Measurements from ENCODE around the gene TMEM69. TPM values are rescaled to one million over a fixed set of nuclear protein-coding genes. Genes with fewer than 3 reads are reported as not detected.

TMEM69 gene, protein sequence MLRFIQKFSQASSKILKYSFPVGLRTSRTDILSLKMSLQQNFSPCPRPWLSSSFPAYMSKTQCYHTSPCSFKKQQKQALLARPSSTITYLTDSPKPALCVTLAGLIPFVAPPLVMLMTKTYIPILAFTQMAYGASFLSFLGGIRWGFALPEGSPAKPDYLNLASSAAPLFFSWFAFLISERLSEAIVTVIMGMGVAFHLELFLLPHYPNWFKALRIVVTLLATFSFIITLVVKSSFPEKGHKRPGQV
- 10 to 100 TPM; 13.8 to 27.7 (median 19.3) TPM for total RNA-seq

GRCh38 chr1:45687754-45688740 lies at the start of gene TMEM69:
TSS of gene TMEM69 (plus strand) at chr1:45688181. CDS start at chr1:45691069, 2,888 bp downstream.
- Histone ChIP-seq H3K36me3 (peaks cover 11% of the 10 kb centered on the region), H3K27ac (peak within 1 kb of the TSS; percentile 98), H3K4me3 (peak within 1 kb of the TSS; percentile 91), H3K4me1 (peaks cover 41% of the 10 kb centered on the region), H3K9me3 (no peaks in the 10 kb centered on the region), H3K27me3 (no peaks in the 10 kb centered on the region)
- TF ChIP-seq POLR2AphosphoS5 (IDR thresholded peaks at IDR 0.05) (peak in 2 of 3 donors; percentile 45 to 69), EP300 (IDR thresholded peaks at IDR 0.05) (no peak), POLR2A (IDR thresholded peaks at IDR 0.05) (no peak)
- TF ChIP-seq, protein P1, sequence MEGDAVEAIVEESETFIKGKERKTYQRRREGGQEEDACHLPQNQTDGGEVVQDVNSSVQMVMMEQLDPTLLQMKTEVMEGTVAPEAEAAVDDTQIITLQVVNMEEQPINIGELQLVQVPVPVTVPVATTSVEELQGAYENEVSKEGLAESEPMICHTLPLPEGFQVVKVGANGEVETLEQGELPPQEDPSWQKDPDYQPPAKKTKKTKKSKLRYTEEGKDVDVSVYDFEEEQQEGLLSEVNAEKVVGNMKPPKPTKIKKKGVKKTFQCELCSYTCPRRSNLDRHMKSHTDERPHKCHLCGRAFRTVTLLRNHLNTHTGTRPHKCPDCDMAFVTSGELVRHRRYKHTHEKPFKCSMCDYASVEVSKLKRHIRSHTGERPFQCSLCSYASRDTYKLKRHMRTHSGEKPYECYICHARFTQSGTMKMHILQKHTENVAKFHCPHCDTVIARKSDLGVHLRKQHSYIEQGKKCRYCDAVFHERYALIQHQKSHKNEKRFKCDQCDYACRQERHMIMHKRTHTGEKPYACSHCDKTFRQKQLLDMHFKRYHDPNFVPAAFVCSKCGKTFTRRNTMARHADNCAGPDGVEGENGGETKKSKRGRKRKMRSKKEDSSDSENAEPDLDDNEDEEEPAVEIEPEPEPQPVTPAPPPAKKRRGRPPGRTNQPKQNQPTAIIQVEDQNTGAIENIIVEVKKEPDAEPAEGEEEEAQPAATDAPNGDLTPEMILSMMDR (IDR thresholded peaks at IDR 0.05): peak; percentile 32 to 34
- peak; percentile 82 to 88 for DNase-seq (ENCODE audit: low spot score in 2 of 2)
- 1% methylated on average over 24 of the region's 24 CpGs for WGBS

GRCh38 chr1:45640293-45640692 lies 47.7 kb upstream of the TMEM69 start:
- H3K4me1 ChIP-seq: no peaks in the 10 kb centered on the region
- 82% methylated on average over 1 of the region's 1 CpG for WGBS
- no peak overlapping the region for H3K4me3 ChIP-seq
- H3K27ac ChIP-seq: no peak overlapping the region
- no peak for DNase-seq (ENCODE audit: low spot score in 2 of 2)
- no peaks in the 10 kb centered on the region for H3K9me3 ChIP-seq
- H3K36me3 ChIP-seq: peaks cover 72% of the 10 kb centered on the region
- no peaks in the 10 kb centered on the region for H3K27me3 ChIP-seq
- TF ChIP-seq EP300 (IDR thresholded peaks at IDR 0.05) (no peak), POLR2AphosphoS5 (IDR thresholded peaks at IDR 0.05) (no peak), POLR2A (IDR thresholded peaks at IDR 0.05) (no peak)
- TF ChIP-seq, protein P1 (IDR thresholded peaks at IDR 0.05): no peak

- Histone ChIP-seq H3K27ac (no peak overlapping the region), H3K36me3 (peaks cover 60% of the 10 kb centered on the region), H3K4me1 (no peaks in the 10 kb centered on the region), H3K4me3 (no peak overlapping the region), H3K9me3 (no peaks in the 10 kb centered on the region), H3K27me3 (no peaks in the 10 kb centered on the region)
- TF ChIP-seq EP300 (IDR thresholded peaks at IDR 0.05): no peak
- no peak for TF ChIP-seq POLR2A (IDR thresholded peaks at IDR 0.05)
- TF ChIP-seq POLR2AphosphoS5 (IDR thresholded peaks at IDR 0.05): no peak
- TF ChIP-seq, protein P1 (IDR thresholded peaks at IDR 0.05): no peak
- no peak for DNase-seq (ENCODE audit: low spot score in 2 of 2)
- WGBS: 72% methylated on average over 5 of the region's 5 CpGs
Measured at GRCh38 chr1:45643321-45643720, 44.7 kb upstream of the TMEM69 start.

DNA sequence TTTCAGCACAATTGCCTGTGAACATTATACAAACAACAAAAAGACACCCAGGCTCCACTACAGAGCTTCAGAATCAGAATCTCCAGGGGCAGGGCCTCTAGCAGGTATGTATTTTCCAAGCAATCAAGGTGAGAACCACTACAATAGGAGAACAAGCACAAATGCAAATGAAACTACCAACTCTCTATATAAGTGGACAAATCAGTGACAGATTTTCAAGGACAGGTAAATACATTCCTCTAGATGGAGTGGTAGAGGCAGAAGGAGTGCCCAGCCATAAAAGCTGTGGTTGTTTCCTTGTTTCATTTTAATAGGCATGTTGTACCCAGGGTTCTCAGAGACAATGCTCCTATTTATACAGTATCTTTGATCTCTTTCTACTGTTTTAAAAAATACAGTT lies 44.0 kb upstream of the TMEM69 start:
- Histone ChIP-seq H3K27ac (no peak overlapping the region), H3K36me3 (peaks cover 60% of the 10 kb centered on the region)
- TF ChIP-seq POLR2AphosphoS5 (IDR thresholded peaks at IDR 0.05) (no peak), POLR2A (IDR thresholded peaks at IDR 0.05) (no peak), EP300 (IDR thresholded peaks at IDR 0.05) (no peak)
- TF ChIP-seq, protein P1 (IDR thresholded peaks at IDR 0.05): no peak

GRCh38 chr1:45644661-45645060 lies 43.3 kb upstream of the TMEM69 start:
- Histone ChIP-seq H3K27me3 (no peaks in the 10 kb centered on the region), H3K4me3 (no peak overlapping the region), H3K27ac (peak overlapping the region; percentile 1), H3K4me1 (no peaks in the 10 kb centered on the region), H3K36me3 (peaks cover 58% of the 10 kb centered on the region), H3K9me3 (no peaks in the 10 kb centered on the region)
- WGBS: 90% methylated on average over 2 of the region's 2 CpGs
- DNase-seq (ENCODE audit: low spot score in 2 of 2): no peak
- no peak for TF ChIP-seq EP300 (IDR thresholded peaks at IDR 0.05)
- no peak for TF ChIP-seq POLR2AphosphoS5 (IDR thresholded peaks at IDR 0.05)
- no peak for TF ChIP-seq POLR2A (IDR thresholded peaks at IDR 0.05)
- TF ChIP-seq, protein P1 (IDR thresholded peaks at IDR 0.05): no peak

More for the DNA sequence above, 44.0 kb upstream of the TMEM69 start:
- Histone ChIP-seq H3K9me3 (no peaks in the 10 kb centered on the region), H3K27me3 (no peaks in the 10 kb centered on the region), H3K4me3 (no peak overlapping the region), H3K4me1 (no peaks in the 10 kb centered on the region)
- no peak for DNase-seq (ENCODE audit: low spot score in 2 of 2)
